Right ventricle myocardium superior (tissue), 1 donor: ENCODE measurements around the gene PLA2G2F. TPM values are rescaled to one million over a fixed set of nuclear protein-coding genes. Genes with fewer than 3 reads are reported as not detected.
A peak's percentile ranks its signal among the peaks of the same experiment; 100 is the strongest.

Experiments
- ATAC-seq: fragments of 200-7000 bp; cut with Tn5 transposase; one replicate; pipeline ENCODE4 v1.9.1; 2020; ENCODE audit warnings: mild to moderate bottlenecking; ENCODE audit not compliant: poor library complexity
- DNase-seq: peaks from one replicate; pipeline ENCODE4 v3.0.0-alpha.2; 2020
- intact Hi-C: fragments of 100-400 bp; cut with DNase I; formaldehyde crosslinking; loops from one replicate; pipeline ENCODE4 v1.11.2; 2022
- total RNA-seq: library from RNA; stranded (reverse); fragmentation: NEBNext Ultra II Directional; extraction: Animal tissue kit (Norgen Biotek cat#: 25700); gene quantifications from one replicate; pipeline ENCODE4 v1.2.1, GENCODE V29; 2021
- donor health status: DM: no; HTN: yes; CAD: no; lungs with severe emphysema.

The PLA2G2F gene
- total RNA-seq, 1 donor from 2014 or later = not detected

DNA sequence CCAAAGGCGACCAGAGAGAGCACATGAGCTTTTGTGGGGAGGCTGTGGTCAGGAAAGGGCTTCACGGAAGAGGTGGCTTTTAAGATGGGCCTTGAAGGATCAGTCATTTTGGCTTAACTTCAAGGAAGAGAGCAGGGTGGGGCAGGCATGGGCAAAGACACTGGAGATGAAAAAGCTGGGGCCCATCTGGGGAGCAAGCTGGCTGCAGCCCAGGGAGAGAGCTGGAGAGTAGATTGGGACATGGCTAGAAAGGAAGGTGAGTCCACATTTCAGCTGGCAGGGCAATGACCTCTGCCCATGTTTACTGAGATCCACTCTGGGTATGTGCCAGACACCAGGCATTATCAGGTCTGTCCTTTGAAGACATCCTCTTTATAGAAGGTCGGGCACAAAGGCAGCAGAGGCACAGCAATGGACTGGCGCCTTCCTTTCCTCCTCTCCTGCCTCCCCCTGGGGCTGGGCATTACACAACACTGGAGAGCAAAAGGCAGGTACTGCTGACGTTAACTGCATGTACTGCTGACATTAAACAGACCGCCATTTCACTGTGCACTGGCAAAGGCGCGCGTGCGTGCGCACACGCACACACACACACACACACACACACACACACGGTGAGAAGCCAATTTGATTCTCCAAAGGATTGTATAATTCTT lies 44.6 kb downstream of the PLA2G2F start:
- DNase-seq (no peak), ATAC-seq (peak; percentile 34)
- intact Hi-C loops = no loop called here

DNA sequence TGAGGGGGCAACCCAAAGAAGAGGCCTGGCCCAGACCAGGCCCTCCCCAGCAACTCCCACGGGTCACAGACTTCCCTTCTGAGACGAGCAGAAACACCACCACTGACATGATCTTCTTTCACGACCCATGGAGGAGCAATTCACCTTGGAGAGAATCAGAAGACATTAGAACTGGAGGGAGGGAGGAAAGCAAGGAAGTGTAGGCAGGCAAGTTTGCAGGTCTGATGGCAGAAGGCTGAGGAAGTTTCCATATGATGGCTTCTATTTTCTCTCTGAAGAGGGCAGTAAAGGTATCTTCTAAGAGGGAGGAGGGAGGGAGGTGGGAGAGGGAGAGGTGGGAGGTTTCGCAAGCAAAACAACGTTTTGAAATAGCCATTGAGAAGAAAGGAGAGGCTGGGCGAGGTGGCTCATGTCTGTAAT lies 45.4 kb downstream of the PLA2G2F start:
- no peak for ATAC-seq
- intact Hi-C loops = no loop called here
- no peak for DNase-seq

DNA sequence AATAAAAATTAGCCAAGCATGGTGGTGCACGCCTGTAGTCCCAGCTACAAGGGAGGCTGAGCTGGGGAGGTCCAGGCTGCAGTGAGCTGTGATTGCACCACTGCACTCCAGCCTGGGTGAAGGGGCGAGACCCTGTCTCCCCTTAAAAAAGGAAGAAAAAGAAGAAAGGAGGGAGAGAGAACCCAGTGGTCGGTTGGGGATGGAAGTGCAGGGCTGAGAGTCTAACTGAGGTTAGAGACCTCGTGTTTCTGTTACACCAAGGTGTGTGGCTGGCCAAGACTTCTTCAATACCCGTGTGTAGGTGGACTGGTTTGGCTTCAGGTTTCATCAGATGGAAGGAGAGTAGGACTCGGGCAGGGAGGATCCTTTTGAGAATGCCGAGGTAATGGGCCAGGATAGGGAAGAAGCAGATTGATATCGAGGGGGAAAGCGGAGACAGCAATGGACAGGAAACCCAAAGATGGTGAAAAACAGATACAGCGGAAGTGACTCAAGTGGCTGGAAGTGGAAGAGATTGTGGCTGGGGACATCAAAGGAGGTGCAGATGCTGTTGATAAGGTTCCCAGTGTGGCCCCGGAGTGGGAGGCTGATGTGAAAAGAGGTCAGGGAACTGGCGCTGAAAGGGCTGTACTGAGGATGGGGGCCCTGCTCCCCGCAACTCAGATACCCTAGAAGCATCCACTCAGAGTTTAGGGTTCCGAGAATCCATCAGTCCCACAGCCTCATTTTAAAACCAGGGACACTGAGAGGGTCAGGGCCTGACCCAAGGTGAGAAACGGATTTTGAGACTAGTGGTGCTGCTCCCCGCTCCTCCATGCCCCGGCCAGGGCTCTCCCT lies 46.1 kb downstream of the PLA2G2F start:
- intact Hi-C loops = no loop called here
- DNase-seq (no peak), ATAC-seq (no peak)

DNA sequence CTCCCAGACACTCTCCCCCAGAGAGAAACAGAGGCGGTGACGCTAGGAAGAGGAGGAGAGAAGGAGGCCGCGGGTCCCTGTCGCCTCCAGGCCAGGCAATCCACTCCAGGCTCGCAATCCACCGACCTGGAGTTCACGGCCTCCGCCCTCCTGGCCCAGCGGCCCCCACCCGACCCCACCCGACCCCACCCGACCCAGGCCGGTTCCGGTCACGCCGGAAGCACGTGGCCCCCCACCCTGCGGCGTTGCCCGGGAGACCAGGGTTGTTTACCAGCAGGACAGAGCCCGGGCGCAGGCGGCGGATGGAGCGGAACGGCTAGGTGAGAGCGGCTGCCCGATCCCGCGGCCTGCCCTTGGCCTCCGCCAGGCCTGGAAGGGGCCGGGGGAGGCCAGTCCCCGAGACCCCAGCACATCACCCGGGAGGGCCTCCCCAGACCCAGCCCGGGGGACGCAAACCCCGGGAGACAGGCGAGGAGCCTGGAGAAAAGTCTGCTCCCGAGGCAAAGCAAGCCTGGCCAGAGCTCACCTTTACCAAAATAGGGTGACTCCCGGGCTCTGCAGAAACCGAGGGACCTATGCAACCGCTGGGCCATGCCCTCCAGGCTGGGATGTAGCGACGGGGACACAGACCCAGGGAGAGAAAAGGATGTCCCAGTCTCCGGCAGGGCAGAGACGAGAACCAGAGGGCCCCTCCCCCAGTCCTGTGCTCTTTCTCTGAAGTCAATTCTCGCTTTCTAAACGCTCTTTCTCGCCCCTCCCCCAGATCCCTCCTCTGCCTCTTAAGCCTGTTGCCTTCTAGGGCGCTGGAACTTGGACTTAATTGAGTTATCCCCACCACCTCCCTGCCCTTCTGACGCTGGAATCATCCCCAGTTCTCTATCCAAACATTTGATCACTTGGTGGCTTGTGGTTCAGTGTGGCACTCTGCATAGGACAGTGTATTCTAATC lies 47.0 kb downstream of the PLA2G2F start, which contains the start of the genes PLA2G2C and UBXN10:
Gene PLA2G2C (minus strand): TSS at position 685 of the 949 bp plus-strand sequence. CDS start 9,155 bp downstream, outside the sequence.
Gene UBXN10 (plus strand): TSS at position 263 of the 949 bp plus-strand sequence. CDS start 4,466 bp downstream, outside the sequence.
- intact Hi-C loops = no loop called here
- peak; percentile 79 for ATAC-seq
- peak; percentile 81 for DNase-seq

DNA sequence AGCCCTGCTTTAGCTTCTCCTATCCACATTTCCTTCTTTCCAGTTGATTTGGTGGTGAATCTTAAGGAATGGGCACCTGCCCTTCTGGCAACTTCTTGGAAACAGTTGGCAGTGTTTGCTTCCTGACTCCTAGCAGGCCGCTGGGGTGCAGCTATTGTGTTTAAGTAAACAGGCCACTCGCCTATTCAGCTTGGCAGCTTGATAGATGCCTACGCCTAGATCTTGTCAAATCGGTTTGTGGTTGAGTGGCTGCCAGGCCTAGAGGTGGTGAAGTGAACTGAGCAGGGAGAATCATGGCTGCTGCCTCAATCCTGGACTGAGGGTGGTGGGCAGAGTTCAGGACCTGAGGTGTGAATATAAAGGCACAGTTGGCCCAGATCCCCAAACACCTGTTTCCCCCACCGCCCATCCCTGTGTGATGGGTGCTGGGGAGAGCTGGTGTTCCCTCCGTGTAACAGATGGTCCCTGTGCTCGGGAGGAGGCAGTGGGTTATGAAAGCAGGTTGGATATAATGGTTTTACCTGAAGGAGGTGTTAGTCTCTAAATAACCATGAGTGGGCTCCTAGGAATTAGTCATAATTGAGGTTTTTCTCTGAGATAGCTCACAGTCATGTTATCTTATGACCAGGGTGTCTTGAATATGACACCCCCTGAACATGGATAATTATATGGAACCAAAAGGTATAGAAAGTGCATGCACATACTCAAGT lies 48.1 kb downstream of the PLA2G2F start:
- ATAC-seq = peak; percentile 39
- intact Hi-C loops = no loop called here
- DNase-seq = no peak

DNA sequence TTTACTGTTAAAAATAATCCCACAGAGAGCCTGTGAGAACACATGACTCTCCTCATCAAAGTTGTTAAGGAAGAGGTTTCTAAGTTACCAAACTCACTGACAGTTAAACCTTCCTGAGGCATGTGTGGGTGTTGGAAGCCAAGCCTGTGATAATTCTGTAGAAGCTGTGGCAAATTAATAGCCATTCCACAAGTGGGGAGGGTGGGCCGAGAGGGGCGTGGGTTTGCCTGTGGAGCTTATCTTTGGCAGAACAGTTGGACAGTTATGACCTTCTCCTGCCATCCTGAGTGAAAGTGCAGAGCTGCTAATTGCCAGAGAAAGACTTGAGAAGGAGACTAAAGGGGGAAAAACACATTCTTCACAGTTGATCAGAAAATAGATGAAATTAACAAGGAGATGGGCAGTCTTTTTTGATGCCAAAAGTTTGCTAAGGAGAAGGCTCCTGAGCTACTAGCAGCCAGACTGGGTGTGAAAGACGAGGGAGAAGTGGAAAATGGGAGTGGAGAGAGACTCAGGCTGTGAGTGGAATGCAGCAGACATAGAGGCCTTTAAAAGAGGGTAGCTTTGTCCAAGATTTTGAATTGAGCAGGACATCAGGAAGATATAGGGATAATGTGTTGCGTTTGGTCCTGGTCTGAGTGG lies 48.8 kb downstream of the PLA2G2F start:
- intact Hi-C loops = no loop called here
- DNase-seq = no peak
- no peak for ATAC-seq

DNA sequence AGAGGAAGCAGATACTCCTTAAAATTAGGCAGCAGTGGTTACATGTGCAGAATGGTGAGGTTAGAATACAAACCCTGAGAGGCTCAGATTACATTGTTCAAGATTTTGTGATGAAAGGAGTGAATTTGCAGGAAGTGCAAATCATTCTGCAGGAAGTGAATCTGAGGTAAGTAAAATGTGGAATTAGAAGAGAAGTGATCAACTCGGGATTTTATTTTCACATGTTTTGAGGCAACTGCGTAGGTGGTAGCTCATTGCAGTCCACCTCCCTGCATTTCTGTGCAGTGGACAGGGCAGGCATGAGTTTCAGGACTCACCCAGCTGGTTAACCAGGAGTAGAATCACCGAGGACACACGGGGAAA lies 49.3 kb downstream of the PLA2G2F start:
- ATAC-seq = no peak
- intact Hi-C loops = no loop called here

DNA sequence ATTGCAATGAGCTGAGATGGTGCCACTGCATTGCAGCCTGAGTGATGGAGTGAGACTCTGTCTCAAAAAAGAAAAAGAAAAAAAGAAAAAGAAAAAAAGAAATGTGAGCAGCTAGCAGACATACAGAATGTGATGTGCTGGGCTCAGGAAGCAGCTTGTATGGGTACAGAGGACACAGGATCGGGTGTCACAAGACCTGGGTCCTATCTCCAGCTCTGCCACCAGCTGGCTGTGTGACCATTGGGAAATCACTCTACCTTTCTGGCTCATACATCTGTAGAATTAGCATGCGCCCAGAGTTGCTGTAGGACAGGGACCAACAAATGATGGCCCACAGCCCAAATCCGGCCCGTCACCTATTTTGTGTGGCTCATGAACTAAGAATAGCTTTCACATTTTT lies 50.5 kb downstream of the PLA2G2F start:
- DNase-seq = no peak
- no peak for ATAC-seq
- intact Hi-C loops = no loop called here

More for the DNA sequence above, 49.3 kb downstream of the PLA2G2F start:
- no peak for DNase-seq

DNA sequence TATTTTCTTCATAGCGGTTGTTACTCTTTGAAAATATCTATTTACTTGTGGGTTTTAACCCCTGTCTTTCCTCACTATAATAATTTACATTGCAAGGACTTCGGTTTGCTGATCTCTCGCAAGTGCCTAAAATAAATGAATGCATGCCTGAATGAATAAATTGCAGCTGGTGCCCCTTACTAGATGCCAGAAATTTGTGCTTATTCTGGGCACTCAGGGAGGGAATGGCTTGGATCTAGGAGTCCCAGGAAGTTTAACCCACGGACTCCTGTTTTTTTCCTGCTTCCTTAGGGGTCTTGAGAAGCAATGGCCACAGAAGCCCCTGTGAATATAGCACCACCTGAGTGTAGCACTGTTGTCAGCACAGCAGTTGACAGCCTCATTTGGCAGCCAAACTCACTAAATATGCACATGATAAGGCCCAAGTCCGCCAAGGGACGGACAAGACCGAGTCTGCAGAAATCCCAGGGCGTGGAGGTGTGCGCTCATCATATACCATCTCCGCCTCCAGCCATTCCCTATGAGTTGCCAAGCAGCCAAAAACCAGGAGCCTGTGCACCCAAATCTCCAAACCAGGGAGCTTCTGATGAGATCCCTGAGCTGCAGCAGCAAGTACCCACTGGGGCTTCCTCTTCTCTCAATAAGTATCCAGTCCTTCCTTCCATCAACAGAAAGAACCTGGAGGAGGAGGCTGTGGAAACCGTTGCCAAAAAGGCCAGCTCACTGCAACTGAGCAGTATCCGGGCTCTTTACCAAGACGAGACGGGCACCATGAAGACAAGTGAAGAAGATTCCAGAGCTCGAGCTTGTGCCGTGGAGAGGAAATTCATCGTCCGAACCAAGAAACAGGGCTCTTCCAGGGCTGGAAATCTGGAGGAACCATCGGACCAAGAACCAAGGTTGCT lies 51.4 kb downstream of the PLA2G2F start:
- intact Hi-C loops = no loop called here
- ATAC-seq = no peak
- DNase-seq = no peak

DNA sequence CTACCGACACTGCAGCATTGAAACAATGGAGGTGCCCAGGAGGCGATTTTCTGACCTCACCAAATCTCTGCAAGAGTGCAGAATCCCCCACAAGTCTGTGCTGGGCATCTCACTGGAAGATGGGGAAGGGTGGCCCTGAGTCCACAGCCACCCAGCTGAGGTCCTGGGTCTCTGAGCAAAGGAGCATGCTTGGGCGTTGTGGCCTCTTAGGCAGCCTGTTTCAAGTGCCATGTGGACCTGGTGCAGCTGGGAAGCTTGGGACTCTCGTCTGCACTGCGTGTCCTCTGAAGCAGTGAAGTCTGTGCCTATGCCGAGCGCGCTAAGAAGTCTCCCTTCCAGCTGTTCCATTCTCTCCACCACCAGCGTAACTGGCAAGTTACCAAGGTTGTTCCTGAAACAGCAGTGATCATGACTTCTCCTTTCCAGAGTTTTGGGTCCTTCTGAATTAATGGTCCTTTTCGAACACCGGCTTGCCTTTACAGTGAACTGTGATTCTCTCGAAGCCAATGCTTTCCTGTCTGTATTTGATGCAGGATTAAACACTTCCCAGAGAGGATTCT lies 52.2 kb downstream of the PLA2G2F start:
- ATAC-seq (no peak), DNase-seq (no peak)
- intact Hi-C loops = no loop called here

DNA sequence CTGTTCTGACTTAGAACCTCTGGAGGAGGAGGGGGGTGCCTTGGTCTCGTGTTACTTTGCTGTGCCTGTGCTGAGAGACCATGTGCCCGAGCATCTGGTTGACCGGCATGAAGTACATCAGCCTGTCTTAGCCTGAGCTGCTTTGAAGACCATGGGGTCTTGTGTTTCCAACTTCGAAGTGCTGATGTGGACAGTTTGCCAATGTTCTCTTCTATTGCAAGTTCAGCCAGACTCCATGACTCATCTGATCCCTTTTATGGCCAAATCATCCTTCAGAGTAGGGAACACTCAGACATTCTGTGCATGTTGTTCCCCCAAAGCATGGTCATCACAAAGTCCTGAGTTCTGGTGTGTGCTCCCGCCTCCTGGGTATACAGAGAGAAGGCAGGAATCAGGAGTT lies 53.2 kb downstream of the PLA2G2F start:
- DNase-seq (no peak), ATAC-seq (no peak)
- intact Hi-C loops = no loop called here

DNA sequence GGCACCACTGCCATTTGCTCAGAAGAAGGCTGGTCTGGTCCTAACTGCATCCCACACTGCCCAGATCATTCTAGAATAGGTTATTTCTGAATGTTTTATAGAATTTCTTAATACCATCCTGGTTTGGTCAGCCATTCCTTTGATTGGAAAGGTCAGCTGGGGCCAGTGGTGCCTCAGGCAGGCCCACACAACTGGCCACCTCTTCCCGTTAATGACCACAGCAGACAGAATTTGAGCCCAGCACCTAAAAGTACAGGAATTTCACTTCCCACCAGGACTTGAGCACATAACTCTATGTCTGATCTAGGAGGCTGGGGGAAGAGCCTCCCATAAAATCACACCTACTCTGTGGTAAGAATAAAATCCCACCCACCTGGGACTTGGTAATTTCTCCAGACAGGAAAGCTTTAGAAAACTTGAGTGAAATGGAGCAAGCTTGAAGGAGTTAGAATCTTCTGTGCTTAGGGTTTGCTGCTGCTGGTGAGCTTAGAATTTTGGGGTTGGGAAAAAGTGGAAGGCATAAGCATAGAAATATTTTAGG lies 53.8 kb downstream of the PLA2G2F start:
- ATAC-seq = no peak
- no peak for DNase-seq
- intact Hi-C loops = no loop called here

DNA sequence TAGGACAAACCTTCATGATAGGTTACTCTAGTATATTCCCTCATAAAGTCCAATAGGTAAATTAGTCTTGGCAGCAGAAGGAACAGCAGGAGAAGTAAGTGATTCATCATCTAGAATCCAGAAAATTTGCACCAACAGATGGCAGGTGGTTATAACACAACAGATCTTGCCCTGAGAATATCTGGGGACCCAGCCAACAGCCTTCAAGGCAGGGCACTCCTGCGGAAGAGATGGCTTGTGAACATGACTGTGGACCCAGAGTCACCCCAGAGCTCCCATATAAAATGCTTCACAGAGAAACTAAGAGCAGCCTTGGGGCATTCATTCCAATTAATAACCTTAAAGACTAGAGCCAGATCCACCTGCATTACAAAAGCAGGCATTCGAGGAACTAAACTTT lies 55.1 kb downstream of the PLA2G2F start:
- ATAC-seq (no peak), DNase-seq (no peak)
- intact Hi-C loops = no loop called here

DNA sequence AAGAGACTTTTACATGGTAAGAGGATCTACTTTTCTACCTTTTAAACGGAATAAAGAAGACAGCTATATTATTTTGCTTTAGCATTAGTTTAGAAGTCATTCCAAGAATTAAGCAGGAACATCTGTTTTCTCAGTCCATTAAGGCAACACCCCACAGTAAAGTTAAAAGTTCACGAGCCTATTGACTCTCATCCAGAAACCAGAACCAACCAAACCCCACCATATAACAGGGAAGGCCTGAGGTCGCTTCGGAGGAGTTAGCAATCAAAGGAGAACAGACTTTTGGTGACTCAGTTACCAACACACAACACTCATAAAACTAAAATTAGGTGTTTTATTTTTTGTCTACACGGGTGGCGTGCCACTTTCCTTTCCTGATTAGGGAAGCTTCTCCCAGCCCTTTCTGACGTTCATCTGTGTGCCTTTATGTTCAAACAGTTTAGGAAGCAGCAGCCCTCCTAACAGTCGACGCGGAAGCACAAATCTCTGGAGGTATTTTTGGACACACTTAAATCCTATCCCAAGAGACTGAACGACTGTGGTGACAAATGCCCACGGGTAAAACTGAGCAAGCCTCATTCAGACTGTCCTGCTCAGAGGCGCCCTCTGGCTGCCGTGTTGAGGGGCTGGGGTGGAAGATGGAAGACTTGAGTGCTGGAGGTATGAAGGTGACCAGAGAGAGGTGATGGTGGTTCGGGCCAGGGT lies 55.8 kb downstream of the PLA2G2F start:
- intact Hi-C loops = no loop called here
- ATAC-seq (peak; percentile 89), DNase-seq (peak; percentile 83)

DNA sequence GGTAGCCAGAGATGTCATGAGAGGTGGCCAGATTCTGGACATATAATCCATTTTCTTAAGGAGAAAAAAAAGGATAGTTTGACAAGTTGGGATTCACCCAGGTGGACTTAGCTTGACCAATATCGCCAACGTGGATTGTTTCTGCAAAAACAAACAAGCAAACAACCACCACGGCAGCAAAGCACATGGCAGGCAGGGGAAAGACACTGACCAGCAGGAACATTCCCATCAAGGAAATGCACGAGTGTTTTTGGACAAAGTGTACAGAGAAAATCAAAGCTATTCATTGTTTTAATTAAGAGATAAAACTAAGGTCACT lies 56.3 kb downstream of the PLA2G2F start:
- no peak for ATAC-seq
- intact Hi-C loops = no loop called here
- DNase-seq = no peak

DNA sequence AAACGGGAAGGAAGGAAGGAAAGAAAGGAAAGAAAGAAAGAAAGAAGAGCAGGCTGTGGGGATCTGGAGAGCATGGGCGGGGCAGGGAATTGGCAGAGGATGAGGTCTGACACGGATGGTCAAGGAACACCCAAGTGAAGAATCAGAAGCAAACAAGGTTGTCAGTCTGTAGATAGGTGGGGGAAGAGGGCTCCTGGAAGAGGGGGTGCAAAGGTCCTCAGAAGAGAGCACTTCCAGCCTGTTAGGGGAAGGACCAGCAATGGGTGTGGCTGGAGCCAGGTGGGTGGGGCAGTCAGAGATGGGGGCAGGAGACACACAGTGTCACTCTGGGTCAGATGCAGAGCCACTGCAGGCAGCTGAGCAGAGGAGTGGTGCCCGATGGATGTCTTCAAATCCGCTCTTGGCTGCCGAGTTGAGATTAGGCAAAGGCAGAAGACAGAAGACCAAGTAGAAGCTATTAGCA lies 58.2 kb downstream of the PLA2G2F start:
- ATAC-seq (no peak), DNase-seq (no peak)
- intact Hi-C loops = no loop called here
